SK-N-SH (cell line): ENCODE data around the gene ITPRID1. TPM values are rescaled to one million over a fixed set of nuclear protein-coding genes. Genes with fewer than 3 reads are reported as not detected.

Experiments
- CTCF ChIA-PET: fragments of 300-600, 350-600 bp; formaldehyde crosslinking; extraction: SDS; loops from one replicate; lab custom pipeline; 2021; lab: Yijun Ruan, JAX
- POLR2A ChIA-PET: fragments of 350-600 bp; sonication (Branson Sonifier 250); formaldehyde crosslinking; extraction: SDS; loops from one replicate; lab custom pipeline; 2020; ENCODE audit warnings: antibody characterized with exemption, inconsistent platforms; lab: Yijun Ruan, JAX
- DNase-seq: peaks from one replicate; pipeline ENCODE4 v3.0.0; 2012
- H2AFZ ChIP-seq: fragments of 200-600 bp; sonication (generic); 2 replicates; pipeline ENCODE4 v1.8.1; 2016; ENCODE audit warnings: antibody characterized with exemption, mild to moderate bottlenecking, low read depth
- H3F3A ChIP-seq: fragments of 200-600 bp; sonication (generic); replicated peaks from 2 replicates; pipeline ENCODE3; 2016; ENCODE audit warnings: antibody characterized with exemption, mild to moderate bottlenecking; ENCODE audit not compliant: insufficient read depth
- H3K27ac ChIP-seq, 2 experiments: fragments of 200-500 bp in 1 of 2; fragments of 200-600 bp in 1 of 2; sonication (Bioruptor generic) in 1 of 2; sonication (generic), shearing (Covaris generic) in 1 of 2; 2 replicates each; pipeline versions ENCODE4 v1.5.1 to v1.6.1; 2014 to 2016; ENCODE audit warnings: low read depth in 2 of 2, inconsistent platforms in 1 of 2, low read length in 1 of 2, mild to moderate bottlenecking in 1 of 2, mixed read lengths in 1 of 2
- H3K27me3 ChIP-seq: fragments of 200-600 bp; sonication (generic), shearing (Covaris generic); 2 replicates; pipeline ENCODE4 v1.6.1; 2016; ENCODE audit warnings: mixed run types; ENCODE audit not compliant: insufficient read depth
- H3K36me3 ChIP-seq, 2 experiments: fragments of 200-500 bp in 1 of 2; fragments of 200-600 bp in 1 of 2; sonication (Bioruptor generic) in 1 of 2; sonication (generic) in 1 of 2; replicated peaks in 1 of 2; 2 replicates each; pipeline versions ENCODE3 to v1.5.1; 2014 to 2016; ENCODE audit warnings: low read length in 1 of 2, mild to moderate bottlenecking in 1 of 2; ENCODE audit not compliant: insufficient read depth in 2 of 2, control insufficient read depth in 1 of 2
- H3K4me1 ChIP-seq, 2 experiments: fragments of 200-500 bp in 1 of 2; fragments of 200-600 bp in 1 of 2; sonication (Bioruptor generic) in 1 of 2; sonication (generic), shearing (Covaris generic) in 1 of 2; 2 replicates each; pipeline versions ENCODE4 v1.5.1 to v1.6.1; 2014 to 2016; ENCODE audit warnings: low read depth in 1 of 2, low read length in 1 of 2, mixed run types in 1 of 2; ENCODE audit not compliant: insufficient read depth in 2 of 2, control insufficient read depth in 1 of 2
- H3K4me2 ChIP-seq: fragments of 200-600 bp; sonication (generic), shearing (Covaris generic); 2 replicates; pipeline ENCODE4 v1.6.1; 2017; ENCODE audit warnings: mixed run types
- H3K4me3 ChIP-seq, 2 experiments: fragments of 200-500 bp in 1 of 2; fragments of 200-600 bp in 1 of 2; sonication (Bioruptor generic) in 1 of 2; sonication (generic), shearing (Covaris generic) in 1 of 2; 2 replicates each; pipeline versions ENCODE4 v1.5.1 to v1.8.1; 2014 to 2016; ENCODE audit warnings: low read depth in 2 of 2, inconsistent platforms in 1 of 2, low read length in 1 of 2, mild to moderate bottlenecking in 1 of 2, mixed read lengths in 1 of 2, moderate library complexity in 1 of 2
- H3K79me2 ChIP-seq: fragments of 200-600 bp; sonication (generic); 2 replicates; pipeline ENCODE4 v1.8.1; 2017; ENCODE audit warnings: mild to moderate bottlenecking; ENCODE audit not compliant: insufficient read depth
- H3K9ac ChIP-seq: fragments of 200-600 bp; sonication (generic); 2 replicates; pipeline ENCODE4 v1.6.1; 2017; ENCODE audit warnings: mixed run types
- H3K9me2 ChIP-seq: fragments of 200-600 bp; sonication (generic); 2 replicates; pipeline ENCODE4 v1.6.1; 2017; ENCODE audit warnings: mixed run types
- H3K9me3 ChIP-seq: fragments of 200-600 bp; sonication (generic); 2 replicates; pipeline ENCODE4 v1.6.1; 2017; ENCODE audit warnings: mixed run types, mild to moderate bottlenecking, moderate library complexity
- H4K20me1 ChIP-seq: fragments of 200-600 bp; sonication (generic); 2 replicates; pipeline ENCODE4 v1.6.1; 2017; ENCODE audit warnings: mild to moderate bottlenecking, mixed run types; ENCODE audit not compliant: insufficient read depth
- EZH2phosphoT487 ChIP-seq: fragments of 200-600 bp; sonication (generic); IDR thresholded peaks from 2 replicates; pipeline ENCODE4 v1.6.1; 2017; ENCODE audit warnings: low read depth, mixed run types, mild to moderate bottlenecking, antibody characterized with exemption, moderate library complexity, borderline replicate concordance
- FOSL2 ChIP-seq: IDR thresholded peaks from 2 replicates; pipeline ENCODE4 v1.4.0; 2012; ENCODE audit warnings: low read depth, mild to moderate bottlenecking, moderate library complexity, borderline replicate concordance
- FOXJ3 ChIP-seq: sonication (generic); formaldehyde crosslinking; IDR thresholded peaks from 2 replicates; pipeline ENCODE4 v1.5.1; 2020; ENCODE audit warnings: mild to moderate bottlenecking, missing genetic modification reagents
- JUND ChIP-seq: IDR thresholded peaks from 2 replicates; pipeline ENCODE4 v1.4.0; 2012
- MEF2A ChIP-seq: IDR thresholded peaks from 2 replicates; pipeline ENCODE4 v1.4.0; 2012; ENCODE audit warnings: low read depth, borderline replicate concordance
- MXI1 ChIP-seq: IDR thresholded peaks from 2 replicates; pipeline ENCODE4 v1.6.1; 2012; ENCODE audit warnings: mild to moderate bottlenecking, low read depth, low read length, improper control_type of control experiment
- NFIC ChIP-seq: IDR thresholded peaks from 2 replicates; pipeline ENCODE4 v1.4.0; 2012; ENCODE audit warnings: borderline replicate concordance
- NRF1 ChIP-seq: IDR thresholded peaks from 2 replicates; pipeline ENCODE4 v1.6.1; 2012; ENCODE audit warnings: low read depth, mild to moderate bottlenecking, low read length
- RAD21 ChIP-seq: IDR thresholded peaks from 2 replicates; pipeline ENCODE4 v1.6.1; 2012; ENCODE audit warnings: mild to moderate bottlenecking, low read length
- RCOR1 ChIP-seq: fragments of 150-350 bp; IDR thresholded peaks from 2 replicates; pipeline ENCODE4 v1.6.1; 2017; ENCODE audit warnings: antibody characterized with exemption, low read length
- RXRA ChIP-seq: IDR thresholded peaks from 2 replicates; pipeline ENCODE4 v1.4.0; 2012; ENCODE audit warnings: low read depth, mild to moderate bottlenecking, borderline replicate concordance
- SIN3A ChIP-seq: IDR thresholded peaks from 2 replicates; pipeline ENCODE4 v1.6.1; 2012; ENCODE audit warnings: low read depth, mild to moderate bottlenecking, low read length, moderate library complexity, borderline replicate concordance
- SMC3 ChIP-seq: IDR thresholded peaks from 2 replicates; pipeline ENCODE4 v1.6.1; 2012; ENCODE audit warnings: low read depth, low read length, improper control_type of control experiment
- TAF1 ChIP-seq: IDR thresholded peaks from 2 replicates; pipeline ENCODE4 v1.6.1; 2012; ENCODE audit warnings: low read depth, mild to moderate bottlenecking, low read length, moderate library complexity, borderline replicate concordance
- TEAD4 ChIP-seq: IDR thresholded peaks from 2 replicates; pipeline ENCODE4 v1.4.0; 2012; ENCODE audit warnings: mild to moderate bottlenecking, borderline replicate concordance; ENCODE audit not compliant: insufficient read depth
- YY1 ChIP-seq: IDR thresholded peaks from 2 replicates; pipeline ENCODE4 v1.4.0; 2012; ENCODE audit warnings: low read depth, mild to moderate bottlenecking
- ZBTB33 ChIP-seq: IDR thresholded peaks from 2 replicates; pipeline ENCODE4 v1.4.0; 2012; ENCODE audit warnings: low read depth, borderline replicate concordance
- WGBS: methylation state at CpG from one replicate; pipeline ENCODE4 v1.1.6; 2017; ENCODE audit warnings: low lambda C conversion rate; 5-methylcytosine and 5-hydroxymethylcytosine counted together
- polyA plus RNA-seq, 3 experiments: library from polyadenylated mRNA; depleted of rRNA; stranded (reverse); fragments of >200 nt; gene quantifications; 2 replicates each; pipeline ENCODE4 v1.2.3, GENCODE V29; 2012

ITPRID1 gene
- polyA plus RNA-seq, 1 of the 3 experiments (the other 2 are of a cell fraction) = not detected

GRCh38 chr7:31702354-31702753, 188.5 kb downstream of the ITPRID1 start:
- 6% methylated on average over 3 of the region's 3 CpGs for WGBS
- CTCF ChIA-PET = interaction anchor here (1.9 kb wide), 1 partner anchor 259 kb away, joined by 6 read pairs; no protein-coding TSS in a partner anchor

GRCh38 chr7:31705377-31705776, 191.5 kb downstream of the ITPRID1 start:
- H3K4me2 ChIP-seq = no peak overlapping the region
- no peak for DNase-seq

More at GRCh38 chr7:31702354-31702753, 188.5 kb downstream of the ITPRID1 start:
- H3K4me2 ChIP-seq = no peak overlapping the region
- no peak overlapping the region for H3K9ac ChIP-seq
- H3K4me1 ChIP-seq = no peaks in the 10 kb centered on the region
- no peaks in the 10 kb centered on the region for H3K9me3 ChIP-seq
- H3K36me3 ChIP-seq = no peaks in the 10 kb centered on the region
- no peak overlapping the region for H3K27ac ChIP-seq
- H4K20me1 ChIP-seq = no peaks in the 10 kb centered on the region
- no peak for TF ChIP-seq TEAD4
- TF ChIP-seq RXRA = no peak
- TF ChIP-seq MXI1 = no peak
- no peak for TF ChIP-seq NFIC
- TF ChIP-seq SIN3A = no peak
- TF ChIP-seq YY1 = no peak
- no peak for TF ChIP-seq SMC3
- no peak for TF ChIP-seq ZBTB33
- no peak for TF ChIP-seq TAF1
- TF ChIP-seq RCOR1 = no peak
- no peaks in the 10 kb centered on the region for H3K79me2 ChIP-seq
- no peaks in the 10 kb centered on the region for H3F3A ChIP-seq
- H2AFZ ChIP-seq = no peak overlapping the region
- H3K27me3 ChIP-seq = peaks cover 7% of the 10 kb centered on the region; the same call in 1 of the 2 replicates
- POLR2A ChIA-PET = no interaction called here
- DNase-seq = no peak
- H3K4me3 ChIP-seq = no peak overlapping the region
- no peaks in the 10 kb centered on the region for H3K9me2 ChIP-seq

More at GRCh38 chr7:31705377-31705776, 191.5 kb downstream of the ITPRID1 start:
- no peaks in the 10 kb centered on the region for H3F3A ChIP-seq
- H3K4me3 ChIP-seq = no peak overlapping the region
- H3K79me2 ChIP-seq = no peaks in the 10 kb centered on the region
- TF ChIP-seq RAD21 (no peak), TAF1 (no peak), MEF2A (no peak), SMC3 (no peak), EZH2phosphoT487 (no peak), ZBTB33 (no peak), NFIC (no peak), FOSL2 (no peak), FOXJ3 (CRISPR knock-in tag) (no peak), TEAD4 (no peak), JUND (no peak), NRF1 (no peak), RCOR1 (no peak)
- TF ChIP-seq, all 33 proteins: peak for 0
- Histone ChIP-seq H4K20me1 (no peaks in the 10 kb centered on the region), H2AFZ (no peak overlapping the region), H3K27ac (no peak overlapping the region), H3K4me1 (no peaks in the 10 kb centered on the region), H3K9me2 (no peaks in the 10 kb centered on the region), H3K27me3 (peaks cover 31% of the 10 kb centered on the region), H3K36me3 (no peaks in the 10 kb centered on the region), H3K9me3 (no peaks in the 10 kb centered on the region), H3K9ac (no peak overlapping the region)
- POLR2A ChIA-PET = no interaction called here
- 9% methylated on average over 3 of the region's 3 CpGs for WGBS
- CTCF ChIA-PET = no interaction called here
